DND-41 (cell line): ENCODE measurements around the gene CMSS1.

Source experiments
- EZH2 ChIP-seq: IDR thresholded peaks from 3 replicates; pipeline ENCODE4 v1.6.1; 2012; ENCODE audit warnings: borderline replicate concordance, low read depth, mild to moderate bottlenecking, moderate library complexity, low read length, inconsistent platforms; ENCODE audit not compliant: severe bottlenecking
- TF ChIP-seq, protein P1 (sequence below): IDR thresholded peaks from 2 replicates; pipeline ENCODE4 v1.5.1; 2012; ENCODE audit warnings: borderline replicate concordance, low read length, moderate library complexity, mild to moderate bottlenecking; ENCODE audit not compliant: poor library complexity, severe bottlenecking; ENCODE audit errors: extremely low read depth

- TF ChIP-seq, protein P1, sequence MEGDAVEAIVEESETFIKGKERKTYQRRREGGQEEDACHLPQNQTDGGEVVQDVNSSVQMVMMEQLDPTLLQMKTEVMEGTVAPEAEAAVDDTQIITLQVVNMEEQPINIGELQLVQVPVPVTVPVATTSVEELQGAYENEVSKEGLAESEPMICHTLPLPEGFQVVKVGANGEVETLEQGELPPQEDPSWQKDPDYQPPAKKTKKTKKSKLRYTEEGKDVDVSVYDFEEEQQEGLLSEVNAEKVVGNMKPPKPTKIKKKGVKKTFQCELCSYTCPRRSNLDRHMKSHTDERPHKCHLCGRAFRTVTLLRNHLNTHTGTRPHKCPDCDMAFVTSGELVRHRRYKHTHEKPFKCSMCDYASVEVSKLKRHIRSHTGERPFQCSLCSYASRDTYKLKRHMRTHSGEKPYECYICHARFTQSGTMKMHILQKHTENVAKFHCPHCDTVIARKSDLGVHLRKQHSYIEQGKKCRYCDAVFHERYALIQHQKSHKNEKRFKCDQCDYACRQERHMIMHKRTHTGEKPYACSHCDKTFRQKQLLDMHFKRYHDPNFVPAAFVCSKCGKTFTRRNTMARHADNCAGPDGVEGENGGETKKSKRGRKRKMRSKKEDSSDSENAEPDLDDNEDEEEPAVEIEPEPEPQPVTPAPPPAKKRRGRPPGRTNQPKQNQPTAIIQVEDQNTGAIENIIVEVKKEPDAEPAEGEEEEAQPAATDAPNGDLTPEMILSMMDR, result no peak
- no peak for TF ChIP-seq EZH2
Observed at GRCh38 chr3:100001083-100001482, 183.4 kb downstream of the CMSS1 start.
